ENCODE results near the gene MB.

GRCh38 chr22:35641494-35642120 lies 24.5 kb upstream of the MB start:
- TF ChIP-seq ZNF174 (CRISPR knock-in tag; IDR thresholded peaks at IDR 0.05) (no peak), SP1 (CRISPR knock-in tag; IDR thresholded peaks at IDR 0.05) (no peak)
